Measurements from ENCODE around the gene VPS41.

DNA sequence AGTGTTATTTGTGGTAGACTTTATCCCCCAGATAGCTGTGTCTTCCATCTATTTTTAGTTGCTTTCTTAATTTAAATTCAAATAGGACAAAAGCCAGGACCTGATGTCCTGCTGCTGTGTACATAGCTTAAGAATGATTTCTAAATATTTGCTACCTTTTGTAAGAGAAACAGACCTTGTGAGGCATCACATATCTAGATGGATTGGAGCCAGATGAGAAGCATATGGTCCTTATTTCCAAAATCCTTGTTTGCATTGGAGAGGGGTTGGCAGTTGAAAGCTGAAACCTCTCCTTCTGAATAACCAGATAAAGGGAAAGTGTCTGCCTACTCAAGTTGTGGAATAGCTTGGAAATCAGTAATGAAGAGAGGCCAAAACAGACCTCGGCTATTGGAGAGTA, 227.1 kb downstream of the VPS41 start:
- TF ChIP-seq, protein P1, sequence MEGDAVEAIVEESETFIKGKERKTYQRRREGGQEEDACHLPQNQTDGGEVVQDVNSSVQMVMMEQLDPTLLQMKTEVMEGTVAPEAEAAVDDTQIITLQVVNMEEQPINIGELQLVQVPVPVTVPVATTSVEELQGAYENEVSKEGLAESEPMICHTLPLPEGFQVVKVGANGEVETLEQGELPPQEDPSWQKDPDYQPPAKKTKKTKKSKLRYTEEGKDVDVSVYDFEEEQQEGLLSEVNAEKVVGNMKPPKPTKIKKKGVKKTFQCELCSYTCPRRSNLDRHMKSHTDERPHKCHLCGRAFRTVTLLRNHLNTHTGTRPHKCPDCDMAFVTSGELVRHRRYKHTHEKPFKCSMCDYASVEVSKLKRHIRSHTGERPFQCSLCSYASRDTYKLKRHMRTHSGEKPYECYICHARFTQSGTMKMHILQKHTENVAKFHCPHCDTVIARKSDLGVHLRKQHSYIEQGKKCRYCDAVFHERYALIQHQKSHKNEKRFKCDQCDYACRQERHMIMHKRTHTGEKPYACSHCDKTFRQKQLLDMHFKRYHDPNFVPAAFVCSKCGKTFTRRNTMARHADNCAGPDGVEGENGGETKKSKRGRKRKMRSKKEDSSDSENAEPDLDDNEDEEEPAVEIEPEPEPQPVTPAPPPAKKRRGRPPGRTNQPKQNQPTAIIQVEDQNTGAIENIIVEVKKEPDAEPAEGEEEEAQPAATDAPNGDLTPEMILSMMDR (IDR thresholded peaks at IDR 0.05), result no peak
- TF ChIP-seq POLR2A (IDR thresholded peaks at IDR 0.05), result no peak
